ENCODE measurements around the gene CAMK2B.

CAMK2B gene
- 0 to 0.17 (median 0.17) reads per million in 3 donors for total RNA-seq

DNA sequence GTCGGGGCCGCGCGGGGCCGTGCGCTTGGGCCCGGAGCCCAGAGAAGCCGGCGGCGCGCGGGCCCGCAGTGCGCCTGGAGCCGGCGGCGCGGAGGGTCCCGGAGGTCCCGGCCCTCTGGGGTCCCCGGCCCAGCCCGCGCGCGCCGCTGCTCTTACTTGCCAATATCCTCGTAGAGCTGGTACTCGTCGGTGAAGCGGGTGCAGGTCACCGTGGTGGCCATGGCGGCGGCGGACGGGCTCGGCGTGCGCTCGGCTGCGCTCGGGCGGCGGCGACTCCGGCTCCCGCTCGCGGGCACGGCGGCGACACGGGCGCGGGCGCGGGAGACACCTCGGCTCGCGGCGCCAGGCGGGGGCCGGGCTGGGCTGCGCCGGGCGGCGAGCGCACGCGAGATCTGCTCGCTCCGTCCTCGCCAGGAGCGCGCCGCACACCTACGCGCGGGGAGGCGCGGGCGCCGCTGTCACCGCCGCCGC, at the start of gene CAMK2B:
Gene CAMK2B, minus strand, starts transcription at position 394 of the 471 bp plus-strand sequence. Its CDS starts 173 bp downstream, at position 221.
- no peak for DNase-seq
- Histone ChIP-seq H3K9me3 (ENCODE audit: control insufficient read depth, low read length) (no peaks in the 10 kb centered on the region), H3K27ac (ENCODE audit: insufficient read depth, low read length, poor library complexity, severe bottlenecking) (no peak within 1 kb of the TSS), H3K36me3 (ENCODE audit: control insufficient read depth, insufficient read depth, low read length) (no peaks in the 10 kb centered on the region), H3K27me3 (replicated peaks; ENCODE audit: control insufficient read depth, insufficient read depth, low read length, poor library complexity, severe bottlenecking) (peaks cover 20% of the 10 kb centered on the region), H3K4me3 (ENCODE audit: insufficient read depth, low read depth, low read length, poor library complexity, severe bottlenecking) (no peak within 1 kb of the TSS), H3K4me1 (ENCODE audit: control insufficient read depth, insufficient read depth, low read length, poor library complexity, severe bottlenecking) (no peaks in the 10 kb centered on the region)

GRCh38 chr7:44374007-44374763, 48.8 kb upstream of the CAMK2B start:
- Histone ChIP-seq H3K27ac (ENCODE audit: insufficient read depth, low read length, poor library complexity, severe bottlenecking) (no peak overlapping the region), H3K4me3 (ENCODE audit: insufficient read depth, low read depth, low read length, poor library complexity, severe bottlenecking) (no peak overlapping the region), H3K9me3 (ENCODE audit: control insufficient read depth, low read length) (no peaks in the 10 kb centered on the region), H3K36me3 (ENCODE audit: control insufficient read depth, insufficient read depth, low read length) (no peaks in the 10 kb centered on the region), H3K27me3 (replicated peaks; ENCODE audit: control insufficient read depth, insufficient read depth, low read length, poor library complexity, severe bottlenecking) (no peaks in the 10 kb centered on the region), H3K4me1 (ENCODE audit: control insufficient read depth, insufficient read depth, low read length, poor library complexity, severe bottlenecking) (no peaks in the 10 kb centered on the region)
- no peak for DNase-seq

DNA sequence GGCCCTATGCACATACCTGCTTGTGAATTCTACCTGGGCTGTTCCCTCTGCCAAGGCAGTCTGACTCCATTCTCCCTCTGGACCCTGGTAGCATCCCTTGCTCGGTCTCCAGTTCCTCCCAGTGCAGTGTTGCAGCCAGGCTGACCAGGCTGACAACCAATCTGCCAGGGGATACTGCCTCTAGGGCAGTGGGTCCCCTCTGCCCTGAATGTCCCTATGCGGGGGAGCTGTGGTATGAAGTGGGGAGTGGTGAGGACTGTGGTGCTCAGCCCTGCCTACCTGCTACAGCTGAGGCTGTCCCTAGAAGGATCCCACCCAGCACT, 48.0 kb upstream of the CAMK2B start:
- H3K4me3 ChIP-seq (ENCODE audit: insufficient read depth, low read depth, low read length, poor library complexity, severe bottlenecking): no peak overlapping the region
- H3K27me3 ChIP-seq (replicated peaks; ENCODE audit: control insufficient read depth, insufficient read depth, low read length, poor library complexity, severe bottlenecking): no peaks in the 10 kb centered on the region
- no peaks in the 10 kb centered on the region for H3K36me3 ChIP-seq (ENCODE audit: control insufficient read depth, insufficient read depth, low read length)
- no peak for DNase-seq
- no peaks in the 10 kb centered on the region for H3K4me1 ChIP-seq (ENCODE audit: control insufficient read depth, insufficient read depth, low read length, poor library complexity, severe bottlenecking)
- no peak overlapping the region for H3K27ac ChIP-seq (ENCODE audit: insufficient read depth, low read length, poor library complexity, severe bottlenecking)
- no peaks in the 10 kb centered on the region for H3K9me3 ChIP-seq (ENCODE audit: control insufficient read depth, low read length)

DNA sequence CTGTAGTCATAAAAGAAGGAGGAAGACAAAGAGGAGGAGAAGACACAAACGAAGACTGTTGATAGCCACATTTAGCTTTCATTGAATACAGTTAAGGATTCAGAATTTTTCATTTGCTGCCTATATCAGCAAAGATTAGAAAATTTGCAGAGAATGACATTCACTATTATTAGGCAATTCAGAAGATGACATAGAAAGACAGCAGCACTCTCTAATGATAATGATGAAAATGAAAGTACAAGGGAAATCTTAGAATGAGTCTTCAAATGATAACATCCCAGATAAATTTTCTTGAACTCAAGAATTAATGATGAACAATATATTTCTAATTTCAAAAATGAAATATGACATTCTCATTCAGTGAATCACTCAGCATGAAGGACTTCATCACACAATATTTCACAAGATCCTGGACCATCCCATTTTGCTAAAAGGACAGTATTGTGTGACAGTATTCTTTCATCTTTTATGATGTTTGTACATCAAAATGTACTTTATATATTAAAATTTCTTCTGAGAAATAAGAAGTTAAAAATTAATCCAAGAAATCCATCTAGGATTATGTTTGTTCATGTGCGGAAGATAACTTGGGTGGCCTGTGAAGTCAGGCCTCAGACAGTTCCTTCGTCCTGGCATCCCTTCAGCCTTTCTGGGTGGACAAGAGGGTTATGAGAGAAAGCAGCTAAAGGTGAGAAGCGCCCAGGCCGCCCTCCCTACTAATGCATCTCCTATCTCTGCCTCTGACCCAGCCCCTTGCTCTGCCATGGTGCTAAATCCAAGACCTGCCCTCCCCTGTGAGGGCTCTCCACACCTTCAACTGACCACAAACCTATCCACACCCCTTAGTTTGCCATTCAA, 47.4 kb upstream of the CAMK2B start:
- Histone ChIP-seq H3K27ac (ENCODE audit: insufficient read depth, low read length, poor library complexity, severe bottlenecking) (no peak overlapping the region), H3K4me1 (ENCODE audit: control insufficient read depth, insufficient read depth, low read length, poor library complexity, severe bottlenecking) (no peaks in the 10 kb centered on the region), H3K36me3 (ENCODE audit: control insufficient read depth, insufficient read depth, low read length) (no peaks in the 10 kb centered on the region), H3K4me3 (ENCODE audit: insufficient read depth, low read depth, low read length, poor library complexity, severe bottlenecking) (no peak overlapping the region), H3K9me3 (ENCODE audit: control insufficient read depth, low read length) (no peaks in the 10 kb centered on the region), H3K27me3 (replicated peaks; ENCODE audit: control insufficient read depth, insufficient read depth, low read length, poor library complexity, severe bottlenecking) (no peaks in the 10 kb centered on the region)
- DNase-seq: no peak

- no peak for DNase-seq
These were observed 43.5 kb upstream of the CAMK2B start for GRCh38 chr7:44368885-44369284.

DNA sequence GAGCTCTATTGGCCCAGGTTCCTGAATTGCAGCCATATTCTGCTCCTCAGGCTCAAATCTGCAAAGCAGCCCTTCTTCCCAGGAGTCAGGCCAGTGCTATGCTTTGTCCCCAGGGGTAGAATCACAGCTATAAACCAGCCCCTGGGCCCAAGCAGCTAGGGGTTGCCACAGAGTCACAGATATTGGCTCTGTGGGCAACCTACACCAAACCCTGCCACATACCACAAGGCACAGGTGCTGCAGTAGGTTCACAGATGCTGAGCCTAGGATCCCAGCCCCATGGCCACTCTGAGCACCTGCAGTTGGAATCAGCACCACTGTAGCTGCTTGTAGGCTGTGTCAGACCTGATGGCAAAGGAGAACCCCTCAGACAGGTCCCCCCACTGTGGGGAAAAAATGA, 43.1 kb upstream of the CAMK2B start:
- Histone ChIP-seq H3K36me3 (ENCODE audit: control insufficient read depth, insufficient read depth, low read length) (no peaks in the 10 kb centered on the region), H3K9me3 (ENCODE audit: control insufficient read depth, low read length) (no peaks in the 10 kb centered on the region), H3K27ac (ENCODE audit: insufficient read depth, low read length, poor library complexity, severe bottlenecking) (no peak overlapping the region), H3K27me3 (replicated peaks; ENCODE audit: control insufficient read depth, insufficient read depth, low read length, poor library complexity, severe bottlenecking) (no peaks in the 10 kb centered on the region), H3K4me1 (ENCODE audit: control insufficient read depth, insufficient read depth, low read length, poor library complexity, severe bottlenecking) (no peaks in the 10 kb centered on the region), H3K4me3 (ENCODE audit: insufficient read depth, low read depth, low read length, poor library complexity, severe bottlenecking) (no peak overlapping the region)
- DNase-seq: no peak

More at GRCh38 chr7:44368885-44369284, 43.5 kb upstream of the CAMK2B start:
- Histone ChIP-seq H3K27ac (ENCODE audit: insufficient read depth, low read length, poor library complexity, severe bottlenecking) (no peak overlapping the region), H3K36me3 (ENCODE audit: control insufficient read depth, insufficient read depth, low read length) (no peaks in the 10 kb centered on the region), H3K27me3 (replicated peaks; ENCODE audit: control insufficient read depth, insufficient read depth, low read length, poor library complexity, severe bottlenecking) (no peaks in the 10 kb centered on the region), H3K9me3 (ENCODE audit: control insufficient read depth, low read length) (no peaks in the 10 kb centered on the region), H3K4me3 (ENCODE audit: insufficient read depth, low read depth, low read length, poor library complexity, severe bottlenecking) (no peak overlapping the region), H3K4me1 (ENCODE audit: control insufficient read depth, insufficient read depth, low read length, poor library complexity, severe bottlenecking) (no peaks in the 10 kb centered on the region)

GRCh38 chr7:44367475-44368043, 42.2 kb upstream of the CAMK2B start:
- Histone ChIP-seq H3K9me3 (ENCODE audit: control insufficient read depth, low read length) (no peaks in the 10 kb centered on the region), H3K4me1 (ENCODE audit: control insufficient read depth, insufficient read depth, low read length, poor library complexity, severe bottlenecking) (no peaks in the 10 kb centered on the region), H3K27ac (ENCODE audit: insufficient read depth, low read length, poor library complexity, severe bottlenecking) (no peak overlapping the region), H3K27me3 (replicated peaks; ENCODE audit: control insufficient read depth, insufficient read depth, low read length, poor library complexity, severe bottlenecking) (no peaks in the 10 kb centered on the region), H3K4me3 (ENCODE audit: insufficient read depth, low read depth, low read length, poor library complexity, severe bottlenecking) (no peak overlapping the region), H3K36me3 (ENCODE audit: control insufficient read depth, insufficient read depth, low read length) (no peaks in the 10 kb centered on the region)
- DNase-seq: no peak

- H3K27me3 ChIP-seq (replicated peaks; ENCODE audit: control insufficient read depth, insufficient read depth, low read length, poor library complexity, severe bottlenecking): no peaks in the 10 kb centered on the region
- DNase-seq: no peak
- H3K4me3 ChIP-seq (ENCODE audit: insufficient read depth, low read depth, low read length, poor library complexity, severe bottlenecking): no peak overlapping the region
- H3K27ac ChIP-seq (ENCODE audit: insufficient read depth, low read length, poor library complexity, severe bottlenecking): no peak overlapping the region
- no peaks in the 10 kb centered on the region for H3K4me1 ChIP-seq (ENCODE audit: control insufficient read depth, insufficient read depth, low read length, poor library complexity, severe bottlenecking)
- H3K9me3 ChIP-seq (ENCODE audit: control insufficient read depth, low read length): no peaks in the 10 kb centered on the region
- H3K36me3 ChIP-seq (ENCODE audit: control insufficient read depth, insufficient read depth, low read length): no peaks in the 10 kb centered on the region
These were observed 41.6 kb upstream of the CAMK2B start for GRCh38 chr7:44366986-44367385.

- Histone ChIP-seq H3K27ac (ENCODE audit: insufficient read depth, low read length, poor library complexity, severe bottlenecking) (no peak overlapping the region), H3K4me1 (ENCODE audit: control insufficient read depth, insufficient read depth, low read length, poor library complexity, severe bottlenecking) (no peaks in the 10 kb centered on the region), H3K9me3 (ENCODE audit: control insufficient read depth, low read length) (no peaks in the 10 kb centered on the region), H3K36me3 (ENCODE audit: control insufficient read depth, insufficient read depth, low read length) (no peaks in the 10 kb centered on the region), H3K4me3 (ENCODE audit: insufficient read depth, low read depth, low read length, poor library complexity, severe bottlenecking) (no peak overlapping the region), H3K27me3 (replicated peaks; ENCODE audit: control insufficient read depth, insufficient read depth, low read length, poor library complexity, severe bottlenecking) (no peaks in the 10 kb centered on the region)
- no peak for DNase-seq
These were observed 28.3 kb upstream of the CAMK2B start for GRCh38 chr7:44353668-44354067.

Measured in effector memory CD4-positive, alpha-beta T cell (primary cell).